Esophagus muscularis mucosa (tissue), 4 donors: ENCODE results near the gene CCDC158.
"Not testable (repeated sequence)": the region's sequence is repeated elsewhere in the genome, so short reads cannot be mapped to it uniquely, and the experiment has no call there.

Source experiments
- CTCF ChIP-seq, 3 experiments: fragments of 200-600 bp in 2 of 3; fragments of 450-650 bp in 1 of 3; sonication (generic) in 2 of 3; IDR thresholded peaks; one replicate each; pipeline ENCODE4 v1.5.1; 2017 to 2019; ENCODE audit warnings: antibody characterized with exemption in 3 of 3, mild to moderate bottlenecking in 2 of 3, moderate library complexity in 1 of 3
- EP300 ChIP-seq: sonication (generic); formaldehyde crosslinking; IDR thresholded peaks from one replicate; pipeline ENCODE4 v1.6.1; 2017; ENCODE audit warnings: antibody characterized with exemption
- POLR2A ChIP-seq: fragments of 450-650 bp; IDR thresholded peaks from one replicate; pipeline ENCODE4 v1.6.1; 2017; ENCODE audit warnings: antibody characterized with exemption, moderate library complexity, mild to moderate bottlenecking, low read depth

- TF ChIP-seq CTCF (IDR thresholded peaks at IDR 0.05); POLR2A; EP300: not testable (repeated sequence)
These were observed 61.0 kb downstream of the CCDC158 start for GRCh38 chr4:76359881-76360466.
